Breast epithelium (tissue), 4 donors: ENCODE data around the gene PDE10A. TPM values are rescaled to one million over a fixed set of nuclear protein-coding genes. Genes with fewer than 3 reads are reported as not detected.

ENCODE experiments used
- DNase-seq, 2 donors: peaks; one replicate each; pipeline ENCODE4 v3.0.0-alpha.2; 2019; ENCODE audit warnings: low spot score in 2 of 2
- H3K27ac ChIP-seq, 2 donors: fragments of 200-600 bp; sonication (generic) in 1 of 2; one replicate each; pipeline ENCODE4 v1.5.1; 2016 to 2019; ENCODE audit warnings: mild to moderate bottlenecking in 1 of 2
- H3K27me3 ChIP-seq, 2 donors: fragments of 200-600 bp; sonication (generic) in 1 of 2; one replicate each; pipeline versions ENCODE4 v1.5.1 to v1.6.0; 2017 to 2019; ENCODE audit warnings: control low read depth in 1 of 2, mild to moderate bottlenecking in 1 of 2
- H3K36me3 ChIP-seq: fragments of 200-600 bp; one replicate; pipeline ENCODE4 v1.5.1; 2019
- H3K4me1 ChIP-seq, 2 donors: fragments of 200-600 bp; sonication (generic); one replicate each; pipeline ENCODE4 v1.5.1; 2016 to 2019; ENCODE audit warnings: control low read depth in 1 of 2
- H3K4me3 ChIP-seq, 3 donors: fragments of 200-600 bp; sonication (generic); 1 replicate in 2 of 3; 2 replicates in 1 of 3; pipeline ENCODE4 v1.5.1; 2016 to 2019; ENCODE audit warnings: mild to moderate bottlenecking in 3 of 3, moderate library complexity in 2 of 3
- H3K9me3 ChIP-seq, 2 donors: fragments of 200-600 bp; sonication (generic) in 1 of 2; one replicate each; pipeline ENCODE4 v1.5.1; 2016 to 2019; ENCODE audit warnings: control low read depth in 1 of 2
- POLR2A ChIP-seq: fragments of 450-650 bp; IDR thresholded peaks from one replicate; pipeline ENCODE4 v1.6.1; 2016; ENCODE audit warnings: antibody characterized with exemption, mild to moderate bottlenecking, moderate library complexity
- POLR2AphosphoS5 ChIP-seq, 3 donors: sonication (generic); formaldehyde crosslinking; IDR thresholded peaks; one replicate each; pipeline ENCODE4 v1.6.1; 2017; ENCODE audit warnings: antibody characterized with exemption in 3 of 3
- intact Hi-C: fragments of 100-400 bp; cut with DNase I; formaldehyde crosslinking; loops from one replicate; pipeline ENCODE4 v1.15.1; 2023; ENCODE audit warnings: low total_unique reads
- total RNA-seq, 3 donors: library from RNA; depleted of rRNA; stranded (reverse); fragments of >200 nt; gene quantifications; one replicate each; pipeline ENCODE4 v1.1.0, GENCODE V29; 2016
- TF ChIP-seq, protein P1 (sequence below), 3 donors: fragments of 450-650 bp; IDR thresholded peaks; one replicate each; pipeline ENCODE4 v1.5.1; 2016 to 2017; ENCODE audit warnings: antibody characterized with exemption in 3 of 3, mild to moderate bottlenecking in 3 of 3, moderate library complexity in 3 of 3

The PDE10A gene
- total RNA-seq, 3 donors from 2014 or later = 2.7 to 22.0 (median 12.6) TPM

DNA sequence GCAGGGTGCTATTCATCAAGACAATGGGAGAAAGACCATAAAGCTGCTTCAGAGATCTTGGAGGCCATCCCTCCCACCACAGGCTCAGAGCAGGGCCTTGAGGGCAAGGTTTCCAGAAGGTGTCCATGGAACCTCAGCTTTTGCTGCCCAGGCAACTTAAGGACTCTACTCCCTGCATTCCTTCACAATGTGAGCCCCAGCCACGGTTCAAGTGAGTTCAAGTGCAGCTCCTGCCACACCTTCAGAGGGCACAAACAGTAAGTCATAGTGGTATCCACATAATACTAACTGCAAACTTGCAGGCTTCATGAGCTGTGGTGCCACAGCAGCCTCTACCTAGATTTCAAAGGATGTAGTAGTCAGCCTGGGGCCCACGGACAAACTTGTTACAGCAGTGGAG is 209.6 kb downstream of the PDE10A start:
- H3K4me1 ChIP-seq = no peaks in the 10 kb centered on the region
- no peak overlapping the region for H3K27ac ChIP-seq
- no peak for DNase-seq
- no peaks in the 10 kb centered on the region for H3K36me3 ChIP-seq
- intact Hi-C loops = no loop called here
- TF ChIP-seq POLR2AphosphoS5 (IDR thresholded peaks at IDR 0.05) (no peak), POLR2A (no peak)
- TF ChIP-seq, protein P1, sequence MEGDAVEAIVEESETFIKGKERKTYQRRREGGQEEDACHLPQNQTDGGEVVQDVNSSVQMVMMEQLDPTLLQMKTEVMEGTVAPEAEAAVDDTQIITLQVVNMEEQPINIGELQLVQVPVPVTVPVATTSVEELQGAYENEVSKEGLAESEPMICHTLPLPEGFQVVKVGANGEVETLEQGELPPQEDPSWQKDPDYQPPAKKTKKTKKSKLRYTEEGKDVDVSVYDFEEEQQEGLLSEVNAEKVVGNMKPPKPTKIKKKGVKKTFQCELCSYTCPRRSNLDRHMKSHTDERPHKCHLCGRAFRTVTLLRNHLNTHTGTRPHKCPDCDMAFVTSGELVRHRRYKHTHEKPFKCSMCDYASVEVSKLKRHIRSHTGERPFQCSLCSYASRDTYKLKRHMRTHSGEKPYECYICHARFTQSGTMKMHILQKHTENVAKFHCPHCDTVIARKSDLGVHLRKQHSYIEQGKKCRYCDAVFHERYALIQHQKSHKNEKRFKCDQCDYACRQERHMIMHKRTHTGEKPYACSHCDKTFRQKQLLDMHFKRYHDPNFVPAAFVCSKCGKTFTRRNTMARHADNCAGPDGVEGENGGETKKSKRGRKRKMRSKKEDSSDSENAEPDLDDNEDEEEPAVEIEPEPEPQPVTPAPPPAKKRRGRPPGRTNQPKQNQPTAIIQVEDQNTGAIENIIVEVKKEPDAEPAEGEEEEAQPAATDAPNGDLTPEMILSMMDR (IDR thresholded peaks at IDR 0.05) = no peak
- H3K4me3 ChIP-seq = no peak overlapping the region
- H3K9me3 ChIP-seq = no peaks in the 10 kb centered on the region
- H3K27me3 ChIP-seq = no peaks in the 10 kb centered on the region

DNA sequence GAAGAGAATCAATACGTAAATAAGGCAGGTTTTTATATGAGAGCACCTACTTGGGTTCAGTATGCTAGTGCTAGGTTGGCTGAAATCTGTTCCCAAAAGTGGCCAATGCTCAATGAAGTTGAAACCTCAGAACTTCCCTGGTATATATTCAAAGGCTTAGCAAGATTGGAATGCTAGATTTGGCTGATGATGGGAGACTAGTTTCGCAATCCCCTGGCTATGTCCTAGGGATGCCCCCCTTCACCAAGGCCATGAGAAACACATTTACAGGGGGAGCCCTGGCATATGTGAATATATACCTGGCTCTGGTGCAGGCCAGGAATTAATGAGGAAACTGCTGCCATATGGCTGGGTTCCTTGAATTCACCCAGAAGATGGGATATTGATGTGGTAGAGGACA is 211.2 kb downstream of the PDE10A start:
- intact Hi-C loops = no loop called here
- no peaks in the 10 kb centered on the region for H3K36me3 ChIP-seq
- no peaks in the 10 kb centered on the region for H3K9me3 ChIP-seq
- DNase-seq = no peak
- no peaks in the 10 kb centered on the region for H3K4me1 ChIP-seq
- TF ChIP-seq POLR2AphosphoS5 (IDR thresholded peaks at IDR 0.05) (no peak), POLR2A (no peak)
- TF ChIP-seq, protein P1 (IDR thresholded peaks at IDR 0.05) = no peak
- no peak overlapping the region for H3K27ac ChIP-seq
- H3K27me3 ChIP-seq = no peaks in the 10 kb centered on the region
- H3K4me3 ChIP-seq = no peak overlapping the region

DNA sequence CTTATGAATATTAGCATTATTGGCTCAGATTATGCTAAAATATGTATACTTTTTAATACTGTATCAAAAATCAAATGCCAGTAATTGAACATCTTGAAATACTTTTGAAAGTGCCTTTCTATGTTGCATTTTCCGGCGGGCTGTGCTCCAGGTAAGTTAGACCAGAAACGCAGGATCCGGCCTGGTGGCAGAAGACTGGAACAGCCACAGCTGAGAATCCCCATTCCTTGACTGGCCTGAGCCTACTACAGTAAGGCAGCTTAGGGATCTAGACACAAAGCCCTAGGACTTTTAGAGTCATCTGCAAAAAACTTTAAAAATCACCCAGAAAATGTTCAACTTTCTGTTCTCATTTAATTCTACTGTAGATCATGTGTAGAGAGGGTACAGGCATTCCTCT is 214.8 kb downstream of the PDE10A start:
- no peak overlapping the region for H3K4me3 ChIP-seq
- H3K36me3 ChIP-seq = no peaks in the 10 kb centered on the region
- no peaks in the 10 kb centered on the region for H3K27me3 ChIP-seq
- no peak overlapping the region for H3K27ac ChIP-seq
- no peaks in the 10 kb centered on the region for H3K4me1 ChIP-seq
- DNase-seq = no peak
- H3K9me3 ChIP-seq = peaks cover 0 to 3% of the 10 kb centered on the region in 2 donors
- TF ChIP-seq POLR2A (no peak), POLR2AphosphoS5 (IDR thresholded peaks at IDR 0.05) (no peak)
- TF ChIP-seq, protein P1 (IDR thresholded peaks at IDR 0.05) = no peak
- intact Hi-C loops = no loop called here

GRCh38 chr6:165447141-165447540 is 215.9 kb downstream of the PDE10A start:
- H3K27me3 ChIP-seq = no peaks in the 10 kb centered on the region
- no peak overlapping the region for H3K4me3 ChIP-seq
- DNase-seq = no peak
- intact Hi-C loops = no loop called here
- no peaks in the 10 kb centered on the region for H3K4me1 ChIP-seq
- no peak overlapping the region for H3K27ac ChIP-seq
- peaks cover 0 to 4% of the 10 kb centered on the region in 2 donors for H3K9me3 ChIP-seq
- H3K36me3 ChIP-seq = no peaks in the 10 kb centered on the region
- TF ChIP-seq POLR2AphosphoS5 (IDR thresholded peaks at IDR 0.05) = no peak
- TF ChIP-seq, protein P1 (IDR thresholded peaks at IDR 0.05) = no peak
- TF ChIP-seq POLR2A = no peak

GRCh38 chr6:165446331-165446730 is 216.7 kb downstream of the PDE10A start:
- Histone ChIP-seq H3K27me3 (no peaks in the 10 kb centered on the region), H3K36me3 (no peaks in the 10 kb centered on the region), H3K27ac (no peak overlapping the region), H3K9me3 (peaks cover 0 to 4% of the 10 kb centered on the region in 2 donors), H3K4me3 (no peak overlapping the region), H3K4me1 (no peaks in the 10 kb centered on the region)
- no peak for DNase-seq
- intact Hi-C loops = no loop called here
- TF ChIP-seq, protein P1 (IDR thresholded peaks at IDR 0.05) = no peak
- TF ChIP-seq POLR2A (no peak), POLR2AphosphoS5 (IDR thresholded peaks at IDR 0.05) (no peak)
